CD4-positive, alpha-beta T cell treated with Interleukin-4 for 4 hours (primary cell): ENCODE data around the gene TMEM245.

Source experiments
- DNase-seq: peaks from one replicate; pipeline ENCODE4 v3.0.0-alpha.2; 2020

TMEM245 gene

GRCh38 chr9:109100543-109101201 lies 19.1 kb downstream of the TMEM245 start:
- DNase-seq: no peak

DNA sequence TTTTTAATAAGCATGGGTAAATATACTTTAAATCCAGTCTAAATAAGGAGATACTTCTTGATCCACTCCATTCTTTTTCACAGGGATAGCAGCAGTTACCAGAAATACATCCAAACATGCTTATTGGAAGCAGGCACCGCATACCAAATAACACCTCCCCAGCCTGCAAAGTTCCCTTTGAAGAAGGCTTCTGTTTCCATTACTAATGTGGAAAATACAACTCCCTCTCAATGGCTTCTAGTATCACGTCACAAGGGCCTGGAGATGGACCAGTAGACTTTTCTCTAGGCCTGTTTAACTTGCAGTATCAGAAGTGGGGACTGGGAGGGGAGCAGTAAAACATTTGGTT lies 20.8 kb downstream of the TMEM245 start:
- DNase-seq: no peak

GRCh38 chr9:109098171-109098959 lies 21.4 kb downstream of the TMEM245 start:
- no peak for DNase-seq

GRCh38 chr9:109097146-109097545 lies 22.6 kb downstream of the TMEM245 start:
- no peak for DNase-seq

- DNase-seq: no peak
These were observed 24.4 kb downstream of the TMEM245 start for GRCh38 chr9:109095321-109095720.

DNA sequence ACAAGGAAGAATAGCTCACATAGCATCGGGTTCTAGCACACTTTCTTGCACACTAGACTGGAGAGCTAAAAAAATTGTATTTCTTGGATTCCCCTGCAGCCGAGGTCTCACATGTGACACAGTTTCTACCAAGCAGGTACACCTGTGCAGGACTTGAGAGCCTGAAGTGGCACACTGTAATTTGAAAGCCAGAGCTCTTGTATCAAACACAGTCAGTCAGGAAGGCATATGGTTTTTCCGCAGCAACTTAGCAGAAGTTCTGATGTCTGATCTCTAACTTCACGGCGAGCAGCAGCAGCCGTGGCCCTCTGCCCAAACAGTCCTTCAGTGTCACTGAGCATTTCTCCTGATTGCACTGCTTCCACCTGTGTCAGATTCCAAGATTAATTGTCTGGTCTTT lies 25.5 kb downstream of the TMEM245 start:
- no peak for DNase-seq

GRCh38 chr9:109092587-109092986 lies 27.2 kb downstream of the TMEM245 start:
- DNase-seq: no peak

GRCh38 chr9:109092051-109092580 lies 27.6 kb downstream of the TMEM245 start:
- no peak for DNase-seq

- DNase-seq: no peak
These were observed 31.5 kb downstream of the TMEM245 start for GRCh38 chr9:109088221-109088620.

DNA sequence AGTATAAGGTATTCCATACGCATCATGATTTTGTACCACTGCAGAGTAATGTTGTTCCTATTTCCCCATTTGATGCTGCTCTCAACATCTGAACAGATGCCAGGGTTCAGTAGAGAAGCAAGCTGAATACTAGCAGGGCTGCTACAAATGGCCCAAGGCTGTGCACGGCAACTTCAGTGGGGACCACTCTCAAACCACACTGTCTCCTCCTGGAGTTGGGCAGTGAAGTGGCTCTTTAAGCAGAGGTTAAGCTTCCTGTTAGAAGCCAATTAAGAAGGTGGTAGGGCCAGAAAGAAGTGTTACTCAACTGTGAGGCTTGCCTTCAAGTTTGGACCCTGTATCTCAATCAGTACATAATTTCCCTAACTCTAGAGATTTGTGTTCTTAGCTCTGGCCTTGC lies 32.0 kb downstream of the TMEM245 start:
- DNase-seq: no peak

DNA sequence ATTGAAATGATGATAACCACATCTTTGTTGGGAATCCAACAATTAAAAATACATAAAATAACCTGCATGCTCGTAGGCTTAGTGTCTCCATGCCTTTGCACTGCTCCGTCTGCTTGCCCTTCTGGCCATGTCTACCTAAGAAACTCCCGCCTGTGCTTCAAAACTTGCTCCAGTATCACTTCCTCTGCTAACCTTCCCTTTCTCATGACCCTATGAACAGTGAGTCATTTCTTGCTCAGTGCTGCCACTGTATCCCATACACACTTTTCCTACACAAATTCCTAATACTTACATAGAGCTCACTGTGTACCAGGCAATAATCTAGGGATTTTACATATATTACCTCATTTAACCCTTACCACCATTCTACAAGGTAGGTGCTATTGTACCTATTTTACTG lies 33.5 kb downstream of the TMEM245 start:
- no peak for DNase-seq

GRCh38 chr9:109085510-109085909 lies 34.2 kb downstream of the TMEM245 start:
- no peak for DNase-seq

DNA sequence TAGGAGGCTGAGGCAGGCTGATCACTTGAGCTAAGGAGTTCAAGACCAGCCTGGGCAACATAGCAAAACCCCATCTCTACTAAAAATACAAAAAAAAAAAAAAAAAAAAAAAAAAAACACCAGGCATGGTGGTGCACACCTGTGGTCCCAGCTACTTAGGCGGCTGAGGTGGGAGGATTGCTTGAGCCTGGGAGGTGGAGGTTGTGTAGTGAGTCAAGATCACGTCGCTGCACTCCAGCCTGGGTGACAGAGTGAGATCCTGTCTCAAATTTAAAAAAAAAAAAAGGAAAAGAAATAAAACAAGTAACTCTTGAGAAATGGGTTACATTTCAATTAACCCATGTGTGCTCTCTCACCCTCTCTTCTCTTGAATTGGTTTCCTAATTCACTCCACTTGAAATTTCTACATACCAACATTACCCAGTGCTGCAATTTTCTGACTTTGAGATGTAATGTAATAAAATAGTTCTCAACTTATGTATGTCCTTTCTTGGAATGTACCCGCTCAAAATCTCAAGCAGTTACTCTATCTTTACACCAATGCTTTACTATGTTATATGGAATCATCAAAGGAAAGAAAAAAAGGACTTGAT lies 35.8 kb downstream of the TMEM245 start:
- no peak for DNase-seq

GRCh38 chr9:109083141-109083540 lies 36.6 kb downstream of the TMEM245 start:
- DNase-seq: no peak

GRCh38 chr9:109082091-109082620 lies 37.6 kb downstream of the TMEM245 start:
- DNase-seq: no peak

GRCh38 chr9:109074236-109074889 lies 45.4 kb downstream of the TMEM245 start:
- no peak for DNase-seq

- no peak for DNase-seq
These were observed 46.8 kb downstream of the TMEM245 start for GRCh38 chr9:109072821-109073435.

GRCh38 chr9:109072133-109072692 lies 47.5 kb downstream of the TMEM245 start:
- no peak for DNase-seq

- DNase-seq: no peak
These were observed 51.0 kb downstream of the TMEM245 start for GRCh38 chr9:109068764-109069163.

DNA sequence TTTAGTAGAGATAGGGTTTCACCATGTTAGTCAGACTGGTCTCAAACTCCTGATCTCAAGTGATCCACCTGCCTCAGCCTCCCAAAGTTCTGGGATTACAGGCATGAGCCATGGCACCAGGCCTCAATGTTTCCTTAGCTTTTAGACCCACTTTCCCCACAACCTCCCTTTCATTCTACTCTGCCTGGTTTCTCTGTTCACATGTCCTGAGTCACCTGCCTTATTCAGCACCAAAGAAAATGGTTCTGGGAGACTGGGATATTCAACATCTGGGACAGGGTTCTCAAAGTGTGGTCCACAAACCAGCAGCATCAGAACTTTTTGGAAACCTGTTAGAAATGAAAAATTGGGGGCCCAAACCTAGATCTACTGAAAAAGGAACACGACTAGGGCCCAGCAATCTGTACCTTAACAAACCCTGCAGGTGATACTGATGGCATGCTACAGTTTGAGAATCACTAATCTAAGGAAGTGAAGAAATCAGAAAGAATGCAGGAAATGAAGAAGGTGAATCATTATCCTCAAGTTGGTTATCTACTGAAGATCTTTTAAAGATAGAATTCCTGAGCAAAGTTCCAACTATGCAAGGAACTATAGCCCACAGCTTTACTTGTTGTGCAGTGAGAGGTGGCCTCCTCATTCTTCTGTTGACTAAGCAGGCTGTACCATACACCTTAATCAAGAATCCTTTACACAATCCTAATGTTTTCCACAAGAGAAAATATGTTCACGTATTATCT lies 54.6 kb downstream of the TMEM245 start:
- no peak for DNase-seq

GRCh38 chr9:109063760-109064159 lies 56.0 kb downstream of the TMEM245 start:
- no peak for DNase-seq

- DNase-seq: no peak
These were observed 57.2 kb downstream of the TMEM245 start for GRCh38 chr9:109062543-109062942.
